Coronary artery (tissue), 2 donors: Measurements from ENCODE around the gene RAP2B.

Source experiments
- DNase-seq: peaks from one replicate; pipeline ENCODE4 v3.0.0-alpha.2; 2017; ENCODE audit warnings: low spot score
- H3K27ac ChIP-seq, 2 donors: fragments of 200-600 bp; sonication (generic); one replicate each; pipeline ENCODE4 v1.5.1; 2016 to 2019
- H3K4me3 ChIP-seq: fragments of 200-600 bp; sonication (generic); 2 replicates; pipeline ENCODE4 v1.5.1; 2016; ENCODE audit warnings: mild to moderate bottlenecking, moderate library complexity
- CTCF ChIP-seq: fragments of 200-600 bp; sonication (generic); IDR thresholded peaks from one replicate; pipeline ENCODE4 v1.5.1; 2019; ENCODE audit warnings: antibody characterized with exemption

RAP2B gene

GRCh38 chr3:153219146-153219545 lies 57.1 kb downstream of the RAP2B start:
- no peak for TF ChIP-seq CTCF
- DNase-seq, result no peak
- H3K27ac ChIP-seq, result no peak overlapping the region
- H3K4me3 ChIP-seq, result no peak overlapping the region
